Measurements from ENCODE around the gene PCGF5.
"Not testable (repeated sequence)": the region's sequence is repeated elsewhere in the genome, so short reads cannot be mapped to it uniquely, and the experiment has no call there.

Gene PCGF5

GRCh38 chr10:91220194-91220953, at the start of gene PCGF5:
TSS of gene PCGF5 (plus strand) at chr10:91220663. CDS start at chr10:91222872, 2,209 bp downstream.
- DNase-seq = peak; percentile 58

- DNase-seq = no peak
These were observed 49.0 kb upstream of the PCGF5 start for GRCh38 chr10:91171485-91171884.

GRCh38 chr10:91172348-91172747, 48.1 kb upstream of the PCGF5 start:
- DNase-seq = no peak

- no peak for DNase-seq
These were observed 35.1 kb upstream of the PCGF5 start for GRCh38 chr10:91185239-91185875.

GRCh38 chr10:91187156-91187555, 33.3 kb upstream of the PCGF5 start:
- no peak for DNase-seq

GRCh38 chr10:91188010-91188409, 32.5 kb upstream of the PCGF5 start:
- not testable (repeated sequence) for DNase-seq

GRCh38 chr10:91188889-91189288, 31.6 kb upstream of the PCGF5 start:
- no peak for DNase-seq

DNA sequence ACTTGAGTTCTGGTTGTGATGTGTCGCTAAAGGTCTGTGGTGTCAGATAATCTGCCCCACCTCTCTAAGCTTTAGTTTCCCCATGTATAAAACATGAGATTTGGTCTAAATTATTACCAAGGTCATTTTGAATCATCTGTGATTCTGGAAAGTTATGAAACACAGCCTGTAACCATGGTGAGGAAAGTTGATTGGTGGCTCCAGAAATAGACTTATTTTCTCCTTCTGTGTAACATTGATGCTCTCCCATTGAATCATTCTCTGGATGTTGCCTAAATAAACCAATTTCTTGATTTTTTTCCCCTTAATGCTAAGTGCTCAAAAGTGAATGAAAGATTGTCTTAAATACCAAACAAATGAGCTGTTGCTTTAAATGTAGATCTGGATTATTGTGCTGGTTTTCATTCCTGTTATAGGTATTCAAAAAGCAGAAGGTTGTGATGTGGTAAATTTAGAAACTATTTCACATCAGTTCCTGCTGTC, 30.0 kb upstream of the PCGF5 start:
- DNase-seq = no peak

DNA sequence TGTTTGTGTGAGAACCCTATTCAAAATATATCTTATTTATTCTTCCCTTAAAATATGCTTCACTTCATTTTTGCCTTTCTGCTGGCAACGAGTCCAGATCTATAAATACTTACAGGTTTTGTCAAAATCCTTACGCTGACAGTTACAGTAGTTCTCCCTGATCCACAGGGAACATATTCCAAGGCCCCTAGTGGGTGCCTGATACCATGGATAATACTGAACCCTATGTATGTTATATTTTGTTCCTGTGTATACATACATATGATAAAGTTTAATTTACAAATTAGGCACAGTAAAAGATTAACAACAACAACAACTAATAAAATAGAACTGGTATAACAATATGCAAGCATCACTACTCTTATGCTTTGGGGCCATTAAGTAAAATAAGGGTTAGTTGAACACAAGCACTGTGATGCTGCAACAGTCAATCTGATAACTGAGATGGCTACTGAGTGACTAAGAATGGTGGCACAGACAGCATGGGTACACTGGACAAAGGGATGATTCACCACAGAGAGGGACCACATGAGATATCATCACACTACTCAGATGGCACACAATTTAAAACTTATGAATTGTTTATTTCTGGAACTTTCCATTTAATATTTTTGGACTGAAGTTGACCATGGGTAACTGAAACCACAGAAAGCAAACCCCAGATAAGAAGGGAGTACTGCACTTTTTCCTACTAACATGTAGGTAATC, 29.4 kb upstream of the PCGF5 start:
- DNase-seq = no peak

GRCh38 chr10:91191584-91191919, 28.9 kb upstream of the PCGF5 start:
- no peak for DNase-seq

DNA sequence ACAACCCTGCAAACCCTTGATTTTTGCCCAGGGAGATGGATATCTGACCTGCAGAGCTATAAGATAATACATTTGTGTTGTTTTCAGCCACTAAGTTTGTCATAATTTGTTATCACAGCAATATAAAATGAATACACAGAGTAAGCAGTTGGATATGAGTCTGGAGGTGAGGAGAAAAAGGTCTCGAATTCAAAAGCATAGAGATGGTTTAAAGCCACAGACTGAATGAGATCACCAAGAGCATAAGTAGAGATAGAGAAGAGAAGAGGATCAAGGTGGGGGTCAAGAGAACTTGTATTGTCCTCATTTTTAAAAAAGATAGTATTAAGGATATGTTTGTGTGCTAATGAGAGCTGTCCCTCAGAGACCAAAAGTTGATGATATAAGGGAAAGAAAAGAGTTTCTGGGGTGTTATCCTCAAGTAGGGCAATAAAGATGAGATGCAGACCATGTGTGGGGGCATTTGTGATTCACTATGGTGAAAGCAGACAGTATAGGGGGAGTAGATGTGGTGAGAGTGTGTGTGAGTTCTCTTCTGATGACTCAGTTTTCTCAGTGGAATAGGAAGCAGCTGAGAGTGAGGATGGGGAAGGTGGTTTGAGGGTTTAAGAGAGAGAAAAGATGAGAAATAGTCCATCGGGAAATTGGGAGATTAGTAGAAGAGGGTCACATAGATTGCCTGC, 25.8 kb upstream of the PCGF5 start:
- DNase-seq = no peak

GRCh38 chr10:91196268-91197048, 24.0 kb upstream of the PCGF5 start:
- DNase-seq = no peak

GRCh38 chr10:91197127-91197526, 23.3 kb upstream of the PCGF5 start:
- DNase-seq = no peak

- no peak for DNase-seq
These were observed 21.7 kb upstream of the PCGF5 start for GRCh38 chr10:91198781-91199180.

DNA sequence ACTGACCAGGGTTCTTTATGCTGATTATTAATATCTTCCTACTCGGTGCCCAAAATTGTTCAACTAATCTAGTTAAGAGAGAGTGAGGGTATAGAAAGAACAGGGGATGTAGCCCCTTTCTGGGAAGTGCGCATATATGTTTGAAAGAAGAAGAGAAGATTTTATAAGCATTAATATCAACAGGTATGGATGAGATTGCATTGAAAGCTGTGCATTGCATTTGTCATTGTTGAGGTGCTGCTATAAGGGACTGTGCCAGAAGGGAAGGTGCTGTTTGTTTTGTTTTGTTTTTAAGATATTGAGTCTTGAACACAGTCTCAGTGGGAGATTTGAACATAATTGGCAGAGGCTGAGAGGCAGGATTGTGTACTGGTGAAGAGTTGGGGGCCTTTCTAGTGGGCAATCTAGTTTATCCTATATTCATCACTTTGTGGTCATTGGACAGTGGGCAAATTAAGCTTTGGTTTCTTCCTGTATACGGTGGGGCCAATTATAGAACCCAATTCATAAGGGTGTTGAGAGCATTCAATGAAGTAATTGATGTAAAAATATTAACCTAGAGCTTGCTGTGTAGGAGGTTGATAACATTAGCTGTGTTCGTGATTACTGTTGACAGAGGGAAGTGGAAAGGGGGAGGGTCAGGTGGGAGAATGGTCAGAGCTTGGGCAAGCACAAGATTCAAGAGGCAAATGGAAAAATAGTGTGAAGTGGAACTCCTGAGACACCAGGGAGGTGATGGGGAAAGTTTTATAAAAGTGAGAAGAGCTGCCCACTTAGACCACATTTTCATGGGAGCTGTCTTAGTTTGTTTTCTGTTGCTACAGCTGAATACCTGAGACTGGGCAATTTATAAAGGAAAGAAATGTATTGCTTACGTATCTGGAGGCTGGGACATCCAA, 19.9 kb upstream of the PCGF5 start:
- no peak for DNase-seq

- DNase-seq = no peak
These were observed 19.1 kb upstream of the PCGF5 start for GRCh38 chr10:91201213-91201996.

GRCh38 chr10:91206427-91206826, 14.0 kb upstream of the PCGF5 start:
- DNase-seq = no peak

DNA sequence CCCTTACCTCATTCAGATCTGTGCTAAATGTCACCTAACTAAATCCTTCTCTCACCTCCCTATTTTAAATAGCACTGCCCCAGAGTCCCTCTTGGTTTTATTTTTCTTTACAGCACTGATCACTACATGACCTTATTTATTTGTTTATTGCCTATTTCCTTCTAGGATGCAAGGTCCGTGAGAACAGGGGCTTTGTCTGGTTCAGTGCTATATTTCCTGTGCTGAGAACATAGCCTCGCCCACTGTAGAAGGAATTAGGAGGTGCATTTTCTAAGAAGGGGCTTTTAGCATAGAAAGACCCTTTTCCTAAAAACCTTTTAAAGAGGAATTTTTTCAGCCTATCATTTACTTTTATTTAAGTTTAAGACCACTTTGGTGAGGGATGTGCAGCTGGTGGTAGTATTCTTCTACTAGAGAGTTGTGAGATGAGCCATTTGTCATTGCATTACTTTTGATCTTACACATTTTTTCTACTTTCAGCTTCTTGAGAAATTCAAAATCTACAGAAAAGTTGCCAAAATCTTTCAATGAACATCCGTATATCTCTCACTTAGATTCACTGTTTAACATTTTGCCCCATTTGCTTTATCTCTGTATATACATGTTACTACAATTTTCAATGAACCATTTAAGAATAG, 13.5 kb upstream of the PCGF5 start:
- no peak for DNase-seq

DNA sequence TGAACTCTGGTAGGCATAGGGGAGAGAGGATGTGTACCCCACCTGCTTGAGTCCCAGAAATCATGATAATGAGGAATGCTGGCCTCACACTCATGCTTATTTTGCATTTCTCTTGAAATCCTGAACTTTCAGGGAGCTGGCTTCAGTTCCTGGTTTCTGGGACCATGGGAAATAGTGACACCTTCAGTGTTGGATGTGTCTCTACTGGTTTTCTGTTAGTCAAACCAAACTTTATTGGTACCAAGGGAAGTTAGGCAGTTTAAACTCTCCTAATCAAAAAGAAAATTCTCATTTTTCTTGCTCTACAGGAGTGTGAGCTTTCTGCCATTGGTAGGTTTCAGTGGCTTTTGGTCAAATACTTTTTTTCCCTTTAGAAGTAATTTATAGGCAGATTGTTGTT, 11.8 kb upstream of the PCGF5 start:
- no peak for DNase-seq

DNA sequence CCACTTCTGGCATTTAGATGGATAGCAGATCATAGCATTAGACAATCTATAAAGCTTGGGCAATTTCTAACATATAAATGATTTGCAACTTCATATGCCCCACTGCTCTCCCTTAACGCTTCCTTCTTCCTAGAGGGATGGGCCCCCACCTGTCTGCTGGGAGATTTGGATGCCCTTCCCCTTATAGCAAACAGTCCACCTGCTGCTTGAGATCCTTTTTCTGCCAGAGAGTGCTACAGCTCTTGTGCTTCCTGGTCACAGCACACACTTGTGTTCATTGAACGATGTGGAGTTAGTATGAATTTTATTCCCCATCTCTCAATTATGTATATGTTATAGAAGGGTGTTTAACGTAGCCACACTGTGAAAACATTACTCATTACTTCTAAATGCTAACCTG, 10.4 kb upstream of the PCGF5 start:
- DNase-seq = no peak
